Adrenal gland (tissue), 5 donors: ENCODE data around the gene PRKCA.

Source experiments
- CTCF ChIP-seq, 6 experiments: fragments of 450-650 bp in 4 of 6; fragments of 200-600 bp in 2 of 6; sonication (generic) in 1 of 6; IDR thresholded peaks; 1 replicate in 5 of 6; 2 replicates in 1 of 6; pipeline versions ENCODE4 v1.5.1 to v1.8.0; 2016 to 2021; ENCODE audit warnings: antibody characterized with exemption in 6 of 6, mild to moderate bottlenecking in 2 of 6, moderate library complexity in 1 of 6
- POLR2A ChIP-seq, 2 donors: fragments of 450-650 bp; IDR thresholded peaks; one replicate each; pipeline ENCODE4 v1.6.1; 2017; ENCODE audit warnings: antibody characterized with exemption in 2 of 2, mild to moderate bottlenecking in 2 of 2, moderate library complexity in 1 of 2
- donor health status: DM: no; HTN: no; CAD: no.

- no peak for TF ChIP-seq POLR2A (IDR thresholded peaks at IDR 0.05)
- TF ChIP-seq CTCF (IDR thresholded peaks at IDR 0.05) = no peak
Measured at GRCh38 chr17:66491213-66491612, 188.8 kb downstream of the PRKCA start.
